Glutamatergic neuron (in vitro differentiated cells): Measurements from ENCODE around the gene BSND. TPM values are rescaled to one million over a fixed set of nuclear protein-coding genes. Genes with fewer than 3 reads are reported as not detected.
A peak's percentile ranks its signal among the peaks of the same experiment; 100 is the strongest.

ENCODE experiments used
- DNase-seq: peaks from one replicate; pipeline ENCODE4 v3.0.0; 2022
- H3K27ac Mint-ChIP-seq: one replicate; pipeline ENCODE4 v1.8.0; 2020; ENCODE audit warnings: mild to moderate bottlenecking, mixed read lengths, inconsistent platforms; ENCODE audit not compliant: unreplicated experiment
- H3K27me3 Mint-ChIP-seq: one replicate; pipeline ENCODE4 v1.8.0; 2020; ENCODE audit warnings: mild to moderate bottlenecking, moderate library complexity, mixed read lengths, inconsistent platforms; ENCODE audit not compliant: unreplicated experiment
- H3K36me3 Mint-ChIP-seq: one replicate; pipeline ENCODE4 v1.8.0; 2020; ENCODE audit warnings: mild to moderate bottlenecking, mixed read lengths, inconsistent platforms; ENCODE audit not compliant: unreplicated experiment
- H3K4me1 Mint-ChIP-seq: one replicate; pipeline ENCODE4 v1.8.0; 2020; ENCODE audit warnings: mild to moderate bottlenecking, low read depth, mixed read lengths, inconsistent platforms; ENCODE audit not compliant: unreplicated experiment
- H3K4me3 Mint-ChIP-seq: one replicate; pipeline ENCODE4 v1.8.0; 2020; ENCODE audit warnings: mild to moderate bottlenecking, mixed read lengths, inconsistent platforms; ENCODE audit not compliant: unreplicated experiment
- H3K9me3 Mint-ChIP-seq: one replicate; pipeline ENCODE4 v1.8.0; 2020; ENCODE audit warnings: mild to moderate bottlenecking, moderate library complexity, mixed read lengths, inconsistent platforms; ENCODE audit not compliant: unreplicated experiment
- CTCF ChIP-seq: fragments of 200-600 bp; sonication (generic); IDR thresholded peaks from one replicate; pipeline ENCODE4 v1.5.0; 2021; ENCODE audit not compliant: partially characterized antibody, unreplicated experiment
- total RNA-seq: library from RNA; stranded (reverse); fragmentation: NEBNext Ultra II Directional; extraction: Animal tissue kit (Norgen Biotek cat#: 25700); gene quantifications from one replicate; pipeline ENCODE4 v1.2.1, GENCODE V29; 2021; ENCODE audit not compliant: unreplicated experiment

The BSND gene
- total RNA-seq, 1 donor from 2014 or later: not detected

GRCh38 chr1:54979327-54979891 lies 19.3 kb upstream of the BSND start:
- DNase-seq: no peak
- Mint-ChIP-seq H3K36me3 (no peaks in the 10 kb centered on the region), H3K27ac (no peak overlapping the region), H3K27me3 (peaks cover 12% of the 10 kb centered on the region), H3K4me1 (peaks cover 11% of the 10 kb centered on the region), H3K9me3 (peaks cover 2% of the 10 kb centered on the region), H3K4me3 (peak overlapping the region; percentile 23)
- no peak for TF ChIP-seq CTCF

GRCh38 chr1:54980046-54980527 lies 18.6 kb upstream of the BSND start:
- Mint-ChIP-seq H3K36me3 (no peaks in the 10 kb centered on the region), H3K4me3 (peak overlapping the region; percentile 23), H3K27ac (no peak overlapping the region), H3K4me1 (peaks cover 11% of the 10 kb centered on the region), H3K27me3 (peaks cover 12% of the 10 kb centered on the region), H3K9me3 (peaks cover 2% of the 10 kb centered on the region)
- TF ChIP-seq CTCF: no peak
- DNase-seq: no peak

- DNase-seq: no peak
- Mint-ChIP-seq H3K4me1 (peaks cover 5% of the 10 kb centered on the region), H3K9me3 (peaks cover 2% of the 10 kb centered on the region), H3K36me3 (no peaks in the 10 kb centered on the region), H3K4me3 (peak within 1 kb of the TSS; percentile 67), H3K27ac (no peak within 1 kb of the TSS), H3K27me3 (peaks cover 12% of the 10 kb centered on the region)
- TF ChIP-seq CTCF: no peak
Observed at GRCh38 chr1:54980528-54981241, 18.0 kb upstream of the BSND start, which contains the start of gene TMEM61. TMEM61 (plus strand) TSS chr1:54980628; CDS start chr1:54981066, 438 bp downstream.

GRCh38 chr1:54981466-54981865 lies 17.3 kb upstream of the BSND start:
- Mint-ChIP-seq H3K27ac (no peak overlapping the region), H3K4me3 (no peak overlapping the region), H3K36me3 (no peaks in the 10 kb centered on the region), H3K27me3 (peaks cover 12% of the 10 kb centered on the region), H3K9me3 (peaks cover 2% of the 10 kb centered on the region), H3K4me1 (peaks cover 4% of the 10 kb centered on the region)
- no peak for TF ChIP-seq CTCF
- DNase-seq: no peak

- H3K4me1 Mint-ChIP-seq: peaks cover 4% of the 10 kb centered on the region
- H3K27ac Mint-ChIP-seq: no peak overlapping the region
- H3K4me3 Mint-ChIP-seq: no peak overlapping the region
- peaks cover 12% of the 10 kb centered on the region for H3K27me3 Mint-ChIP-seq
- H3K9me3 Mint-ChIP-seq: peaks cover 2% of the 10 kb centered on the region
- DNase-seq: no peak
- no peaks in the 10 kb centered on the region for H3K36me3 Mint-ChIP-seq
- no peak for TF ChIP-seq CTCF
Observed at GRCh38 chr1:54982739-54983138, 16.0 kb upstream of the BSND start.
